H1 (cell line): ENCODE results near the gene CDC73. TPM values are rescaled to one million over a fixed set of nuclear protein-coding genes. Genes with fewer than 3 reads are reported as not detected.
A peak's percentile ranks its signal among the peaks of the same experiment; 100 is the strongest.

Source experiments
- BCL11A ChIP-seq, 2 experiments: IDR thresholded peaks; one replicate each; pipeline ENCODE4 v1.6.1; 2011; ENCODE audit warnings: low read depth in 2 of 2, low read length in 2 of 2, mild to moderate bottlenecking in 2 of 2
- CHD1 ChIP-seq: IDR thresholded peaks from 2 replicates; pipeline ENCODE4 v1.6.1; 2012; ENCODE audit warnings: low read depth, low read length, improper control_type of control experiment
- CTBP2 ChIP-seq: IDR thresholded peaks from 2 replicates; pipeline ENCODE4 v1.7.0; 2011; ENCODE audit warnings: borderline replicate concordance, mild to moderate bottlenecking, moderate library complexity, mixed read lengths, low read length; ENCODE audit not compliant: insufficient read depth, insufficient read length
- EP300 ChIP-seq, 2 experiments: IDR thresholded peaks; 1 replicate in 1 of 2; 2 replicates in 1 of 2; pipeline ENCODE4 v1.6.1; 2011 to 2012; ENCODE audit warnings: low read depth in 2 of 2, low read length in 2 of 2, mild to moderate bottlenecking in 2 of 2, borderline replicate concordance in 1 of 2, inconsistent platforms in 1 of 2, moderate library complexity in 1 of 2
- FOSL1 ChIP-seq: IDR thresholded peaks from 2 replicates; pipeline ENCODE4 v1.6.1; 2011; ENCODE audit warnings: mild to moderate bottlenecking, low read depth, low read length, moderate library complexity; ENCODE audit not compliant: insufficient read depth
- HDAC2 ChIP-seq, 2 experiments: fragments of 300-600 bp in 1 of 2; sonication (generic) in 1 of 2; IDR thresholded peaks; 2 replicates each; pipeline ENCODE4 v1.6.1; 2011 to 2012; ENCODE audit warnings: low read depth in 2 of 2, low read length in 2 of 2, mild to moderate bottlenecking in 2 of 2, moderate library complexity in 2 of 2, borderline replicate concordance in 1 of 2, inconsistent platforms in 1 of 2
- KDM1A ChIP-seq: fragments of 200-600, 300-600 bp; sonication (generic); IDR thresholded peaks from 2 replicates; pipeline ENCODE4 v1.7.1; 2016; ENCODE audit warnings: mild to moderate bottlenecking, low read length, borderline replicate concordance
- KDM5A ChIP-seq: fragments of 200-600 bp; IDR thresholded peaks from 2 replicates; pipeline ENCODE4 v1.7.1; 2012; ENCODE audit warnings: mild to moderate bottlenecking, low read length, inconsistent platforms, mixed read lengths
- MAFK ChIP-seq: IDR thresholded peaks from 2 replicates; pipeline ENCODE4 v1.6.1; 2012; ENCODE audit warnings: low read depth, mild to moderate bottlenecking, improper control_type of control experiment, low read length
- NANOG ChIP-seq: IDR thresholded peaks from 2 replicates; pipeline ENCODE4 v1.6.1; 2011; ENCODE audit warnings: low read length, low read depth, mild to moderate bottlenecking, inconsistent platforms; ENCODE audit not compliant: insufficient read depth, poor library complexity, severe bottlenecking
- NRF1 ChIP-seq: IDR thresholded peaks from 2 replicates; pipeline ENCODE4 v1.6.1; 2011; ENCODE audit warnings: mild to moderate bottlenecking, low read depth, low read length, improper control_type of control experiment
- POLR2A ChIP-seq, 2 experiments: IDR thresholded peaks; 1 replicate in 1 of 2; 2 replicates in 1 of 2; pipeline ENCODE4 v1.6.1; 2011; ENCODE audit warnings: low read depth in 2 of 2, low read length in 2 of 2, mild to moderate bottlenecking in 2 of 2; ENCODE audit errors: control extremely low read depth in 1 of 2
- RAD21 ChIP-seq, 2 experiments: IDR thresholded peaks in 1 of 2; conservative IDR thresholded peaks in 1 of 2; 2 replicates each; pipeline ENCODE4 v1.6.1; 2011; ENCODE audit warnings: low read depth in 2 of 2, low read length in 2 of 2, improper control_type of control experiment in 1 of 2, inconsistent platforms in 1 of 2, mild to moderate bottlenecking in 1 of 2, moderate library complexity in 1 of 2
- RBBP5 ChIP-seq: IDR thresholded peaks from 2 replicates; pipeline ENCODE4 v1.7.1; 2012; ENCODE audit warnings: low read depth, mild to moderate bottlenecking, inconsistent platforms, low read length, moderate library complexity, borderline replicate concordance
- RNF2 ChIP-seq: fragments of 200-900, 300-1000 bp; sonication (generic); IDR thresholded peaks from 2 replicates; pipeline ENCODE4 v1.7.1; 2016; ENCODE audit warnings: borderline replicate concordance, low read depth, mild to moderate bottlenecking, antibody characterized with exemption, low read length; ENCODE audit not compliant: poor library complexity, severe bottlenecking; ENCODE audit errors: missing control alignments
- SP2 ChIP-seq: IDR thresholded peaks from 2 replicates; pipeline ENCODE4 v1.6.1; 2012; ENCODE audit warnings: mild to moderate bottlenecking, low read length, inconsistent platforms
- TAF1 ChIP-seq: IDR thresholded peaks from 2 replicates; pipeline ENCODE4 v1.6.1; 2011; ENCODE audit warnings: mild to moderate bottlenecking, low read depth, low read length
- TAF7 ChIP-seq: optimal IDR thresholded peaks from 2 replicates; pipeline ENCODE3; 2011; ENCODE audit warnings: low read depth, mild to moderate bottlenecking, inconsistent platforms, low read length, moderate library complexity, borderline replicate concordance
- polyA plus RNA-seq, 7 experiments: library from polyadenylated mRNA; depleted of rRNA in 3 of 7; stranded (reverse) in 5 of 7; unstranded in 2 of 7; fragments of >200 nt in 5 of 7; fragments of 200-250 nt in 2 of 7; gene quantifications; 1 replicate in 5 of 7; 2 replicates in 1 of 7; 4 replicates in 1 of 7; pipeline versions ENCODE4 v1.2.1 to v1.2.3, GENCODE V29; 2011 to 2013; ENCODE audit warnings: missing spikeins in 2 of 7, mixed read lengths in 2 of 7
- total RNA-seq: library from RNA; stranded (reverse); fragmentation: NEBNext Ultra II Directional; extraction: Animal tissue kit (Norgen Biotek cat#: 25700); gene quantifications from 2 replicates; pipeline ENCODE4 v1.2.1, GENCODE V29; 2021
- TF ChIP-seq, protein P1 (sequence below): IDR thresholded peaks from 2 replicates; pipeline ENCODE4 v1.6.1; 2012; ENCODE audit warnings: inconsistent platforms

CDC73 gene
- total and polyA plus RNA-seq, 2 of the 8 experiments (the other 6 are each of a cell fraction or from before 2014, with no cell fraction given), result 9.8 to 64.0 TPM

DNA sequence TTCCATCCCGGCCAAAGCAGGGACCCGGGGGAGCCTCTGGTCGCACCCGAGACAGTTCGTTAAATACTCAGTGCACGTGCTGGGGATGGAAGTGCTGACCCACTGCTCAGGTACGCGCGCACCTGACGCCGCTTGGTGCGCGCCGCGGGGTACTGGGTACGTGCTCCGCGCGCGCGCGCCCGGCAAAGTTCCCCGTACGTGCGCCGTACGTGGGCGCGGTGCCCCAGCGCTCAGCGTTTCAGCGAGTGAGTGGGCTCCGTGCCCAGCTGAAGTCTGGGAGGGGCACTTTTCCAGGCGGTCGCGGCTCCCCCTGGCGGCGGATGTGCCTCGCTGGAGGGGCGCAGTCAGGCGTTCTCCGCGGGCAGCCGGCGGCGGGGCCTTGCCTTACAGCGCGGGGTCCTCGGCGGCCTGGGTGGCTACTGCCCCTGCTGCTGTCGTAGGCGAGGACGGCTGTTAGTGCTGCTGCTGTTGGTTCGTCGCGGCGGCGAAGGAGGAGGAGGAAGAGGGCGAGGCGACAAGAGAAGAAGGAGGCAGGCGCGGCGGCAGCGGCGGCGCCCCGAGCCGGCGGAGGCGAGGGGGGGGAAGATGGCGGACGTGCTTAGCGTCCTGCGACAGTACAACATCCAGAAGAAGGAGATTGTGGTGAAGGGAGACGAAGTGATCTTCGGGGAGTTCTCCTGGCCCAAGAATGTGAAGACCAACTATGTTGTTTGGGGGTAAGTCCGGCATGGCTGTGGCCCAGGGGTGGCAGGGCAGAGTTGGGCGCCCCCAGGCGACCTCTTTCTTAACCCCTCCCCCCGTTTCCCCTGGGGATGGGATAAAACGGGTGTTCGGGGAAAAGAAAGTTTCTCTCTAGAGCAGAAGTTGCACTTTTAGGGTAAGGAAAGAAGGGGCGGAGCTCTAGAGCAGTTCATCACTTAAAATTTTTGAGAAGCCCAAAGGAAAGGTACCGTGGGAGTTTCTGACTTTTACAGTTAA is at the start of gene CDC73 (continued):
- TF ChIP-seq FOSL1, result 0 out of 2 replicates have a peak, but pooled peaks have one; percentile 2
- TF ChIP-seq, protein P1, sequence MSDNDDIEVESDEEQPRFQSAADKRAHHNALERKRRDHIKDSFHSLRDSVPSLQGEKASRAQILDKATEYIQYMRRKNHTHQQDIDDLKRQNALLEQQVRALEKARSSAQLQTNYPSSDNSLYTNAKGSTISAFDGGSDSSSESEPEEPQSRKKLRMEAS, result peak; percentile 96
- peak; percentile 4; the same call in 1 of the 2 replicates for TF ChIP-seq MAFK
- TF ChIP-seq HDAC2 (IDR thresholded peaks at IDR 0.05; ENCODE audit: borderline replicate concordance in 1 of 2, low read depth in 2 of 2, low read length in 2 of 2), result peak; percentile 96 to 97
- no peak for TF ChIP-seq NANOG
- peak; percentile 78 to 87 for TF ChIP-seq POLR2A (IDR thresholded peaks at IDR 0.05; ENCODE audit: control extremely low read depth in 1 of 2, low read depth in 2 of 2, low read length in 2 of 2)
- TF ChIP-seq TAF7, result peak; percentile 83
- peak; percentile 75 to 77 for TF ChIP-seq RAD21 (IDR thresholded peaks at IDR 0.05 in 1 of 2, conservative IDR thresholded peaks at IDR 0.05 in 1 of 2; ENCODE audit: low read depth in 2 of 2, low read length in 2 of 2)
- TF ChIP-seq RNF2, result no peak
- no peak for TF ChIP-seq BCL11A (IDR thresholded peaks at IDR 0.05; ENCODE audit: low read depth in 2 of 2, low read length in 2 of 2)
- TF ChIP-seq KDM5A, result peak; percentile 44; the same call in 1 of the 2 replicates
- no peak for TF ChIP-seq NRF1
- no peak for TF ChIP-seq SP2
- peak; percentile 62 for TF ChIP-seq CTBP2
- TF ChIP-seq KDM1A, result no peak
- no peak for TF ChIP-seq CHD1
- peak; percentile 90 for TF ChIP-seq TAF1
- TF ChIP-seq RBBP5, result peak; percentile 69
- peak in 1 of 2 experiments; percentile 64; a peak in 1 of 3 replicates for TF ChIP-seq EP300 (IDR thresholded peaks at IDR 0.05; ENCODE audit: borderline replicate concordance in 1 of 2, low read depth in 2 of 2, low read length in 2 of 2)
